ENCODE data around the gene KRT77. TPM values are rescaled to one million over a fixed set of nuclear protein-coding genes. Genes with fewer than 3 reads are reported as not detected.

The KRT77 gene
- total RNA-seq, 1 donor from 2014 or later: not detected

DNA sequence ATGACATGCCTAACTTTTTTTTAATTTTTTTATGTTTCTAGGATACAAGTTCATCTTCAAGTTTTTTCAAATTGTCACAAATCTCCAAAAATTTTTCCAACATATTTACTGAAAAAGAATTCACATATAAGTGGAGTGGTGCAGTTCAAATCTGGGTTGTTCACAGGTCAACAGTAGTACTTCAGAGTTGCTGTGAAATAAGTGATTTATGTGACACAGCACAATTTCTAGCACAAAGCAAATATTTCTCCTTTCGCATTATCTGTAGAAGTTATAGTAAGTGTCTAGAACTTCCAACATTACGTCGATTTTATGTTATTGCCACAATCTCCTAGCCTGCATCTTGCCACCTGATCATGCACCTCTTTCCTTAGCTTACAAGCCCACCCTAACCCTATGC, 41.7 kb downstream of the KRT77 start:
- TF ChIP-seq, protein P1, sequence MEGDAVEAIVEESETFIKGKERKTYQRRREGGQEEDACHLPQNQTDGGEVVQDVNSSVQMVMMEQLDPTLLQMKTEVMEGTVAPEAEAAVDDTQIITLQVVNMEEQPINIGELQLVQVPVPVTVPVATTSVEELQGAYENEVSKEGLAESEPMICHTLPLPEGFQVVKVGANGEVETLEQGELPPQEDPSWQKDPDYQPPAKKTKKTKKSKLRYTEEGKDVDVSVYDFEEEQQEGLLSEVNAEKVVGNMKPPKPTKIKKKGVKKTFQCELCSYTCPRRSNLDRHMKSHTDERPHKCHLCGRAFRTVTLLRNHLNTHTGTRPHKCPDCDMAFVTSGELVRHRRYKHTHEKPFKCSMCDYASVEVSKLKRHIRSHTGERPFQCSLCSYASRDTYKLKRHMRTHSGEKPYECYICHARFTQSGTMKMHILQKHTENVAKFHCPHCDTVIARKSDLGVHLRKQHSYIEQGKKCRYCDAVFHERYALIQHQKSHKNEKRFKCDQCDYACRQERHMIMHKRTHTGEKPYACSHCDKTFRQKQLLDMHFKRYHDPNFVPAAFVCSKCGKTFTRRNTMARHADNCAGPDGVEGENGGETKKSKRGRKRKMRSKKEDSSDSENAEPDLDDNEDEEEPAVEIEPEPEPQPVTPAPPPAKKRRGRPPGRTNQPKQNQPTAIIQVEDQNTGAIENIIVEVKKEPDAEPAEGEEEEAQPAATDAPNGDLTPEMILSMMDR (IDR thresholded peaks at IDR 0.05): no peak
- no peak for DNase-seq
- H3K36me3 ChIP-seq: no peaks in the 10 kb centered on the region
- ATAC-seq: no peak
- no peak overlapping the region for H3K27ac ChIP-seq
- no peaks in the 10 kb centered on the region for H3K4me1 ChIP-seq
- no peak overlapping the region for H3K4me3 ChIP-seq
- no peaks in the 10 kb centered on the region for H3K9me3 ChIP-seq
- peaks cover 20% of the 10 kb centered on the region for H3K27me3 ChIP-seq
- intact Hi-C loops (cut with DNase I): no loop called here

- Histone ChIP-seq H3K36me3 (no peaks in the 10 kb centered on the region), H3K27me3 (peaks cover 19% of the 10 kb centered on the region), H3K4me1 (no peaks in the 10 kb centered on the region), H3K4me3 (no peak overlapping the region), H3K9me3 (no peaks in the 10 kb centered on the region), H3K27ac (no peak overlapping the region)
- DNase-seq: no peak
- intact Hi-C loops (cut with DNase I): no loop called here
- ATAC-seq: no peak
- TF ChIP-seq, protein P1 (IDR thresholded peaks at IDR 0.05): no peak
Measured at GRCh38 chr12:52660934-52661499, 42.3 kb downstream of the KRT77 start.

GRCh38 chr12:52659951-52660350, 43.4 kb downstream of the KRT77 start:
- Histone ChIP-seq H3K4me3 (no peak overlapping the region), H3K36me3 (no peaks in the 10 kb centered on the region), H3K9me3 (no peaks in the 10 kb centered on the region), H3K27me3 (peaks cover 12% of the 10 kb centered on the region), H3K4me1 (no peaks in the 10 kb centered on the region), H3K27ac (no peak overlapping the region)
- TF ChIP-seq, protein P1 (IDR thresholded peaks at IDR 0.05): no peak
- ATAC-seq: no peak
- DNase-seq: no peak
- intact Hi-C loops (cut with DNase I): no loop called here

DNA sequence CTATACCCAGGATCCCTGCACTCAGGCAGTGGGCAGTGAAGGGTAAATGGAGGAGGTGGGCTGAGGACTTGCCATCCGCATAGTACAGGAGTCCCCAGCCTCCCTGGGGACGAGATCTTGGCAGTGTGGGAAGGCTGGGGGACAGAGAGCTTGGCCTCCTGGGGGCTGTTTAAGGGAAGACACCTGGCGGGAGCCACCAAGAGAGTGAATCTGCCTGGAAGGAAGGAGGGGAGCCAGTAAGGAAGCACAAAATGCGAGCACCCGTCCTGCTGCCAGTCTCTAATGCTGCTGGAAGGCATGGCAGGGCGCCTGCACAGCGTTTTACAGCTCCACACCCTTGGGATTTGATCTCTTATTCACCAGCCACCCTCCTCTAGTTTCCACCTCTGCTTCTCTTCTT, 43.9 kb downstream of the KRT77 start:
- H3K36me3 ChIP-seq: no peaks in the 10 kb centered on the region
- DNase-seq (no peak), ATAC-seq (no peak)
- no peaks in the 10 kb centered on the region for H3K4me1 ChIP-seq
- peaks cover 12% of the 10 kb centered on the region for H3K27me3 ChIP-seq
- intact Hi-C loops (cut with DNase I): no loop called here
- H3K4me3 ChIP-seq: no peak overlapping the region
- TF ChIP-seq, protein P1 (IDR thresholded peaks at IDR 0.05): no peak
- no peak overlapping the region for H3K27ac ChIP-seq
- H3K9me3 ChIP-seq: no peaks in the 10 kb centered on the region

GRCh38 chr12:52658196-52658595, 45.1 kb downstream of the KRT77 start:
- Histone ChIP-seq H3K9me3 (no peaks in the 10 kb centered on the region), H3K36me3 (no peaks in the 10 kb centered on the region), H3K4me3 (no peak overlapping the region), H3K4me1 (no peaks in the 10 kb centered on the region), H3K27me3 (peaks cover 12% of the 10 kb centered on the region), H3K27ac (no peak overlapping the region)
- ATAC-seq (no peak), DNase-seq (no peak)
- TF ChIP-seq, protein P1 (IDR thresholded peaks at IDR 0.05): no peak
- intact Hi-C loops (cut with DNase I): no loop called here
